ENCODE results near the gene CSF3. TPM values are rescaled to one million over a fixed set of nuclear protein-coding genes. Genes with fewer than 3 reads are reported as not detected.

Gene CSF3
- total RNA-seq, 1 experiment from 2014 or later, result 4.0 TPM

GRCh38 chr17:40063187-40063771 lies 48.0 kb downstream of the CSF3 start:
- intact Hi-C loops (cut with micrococcal nuclease), result loop anchor here (2.0 kb wide), 1 partner anchor 48 kb away; no protein-coding TSS in a partner anchor
- Histone ChIP-seq H4K20me1 (ENCODE audit: low read length) (no peaks in the 10 kb centered on the region), H3K4me3 (ENCODE audit: low read length) (peak overlapping the region; percentile 94), H3K9me3 (ENCODE audit: low read length) (no peaks in the 10 kb centered on the region), H3K27ac (ENCODE audit: low read length) (no peak overlapping the region), H2AFZ (ENCODE audit: low read length) (peak overlapping the region; percentile 93), H3K4me2 (ENCODE audit: low read length) (peak overlapping the region; percentile 89), H3F3A (ENCODE audit: low read length, unreplicated experiment) (no peaks in the 10 kb centered on the region), H3K27me3 (ENCODE audit: low read length) (no peaks in the 10 kb centered on the region), H3K79me2 (ENCODE audit: low read length) (no peaks in the 10 kb centered on the region), H3K36me3 (ENCODE audit: low read depth, low read length) (no peaks in the 10 kb centered on the region), H3K9me2 (replicated peaks; ENCODE audit: low read length) (no peaks in the 10 kb centered on the region), H3K4me1 (ENCODE audit: insufficient read depth, low read length) (peaks cover 9% of the 10 kb centered on the region), H3K9ac (ENCODE audit: low read length) (peak overlapping the region; percentile 69)
- ChIA-PET CTCF (interaction anchor here (1.0 to 1.2 kb wide), 2 partner anchors 12 to 50 kb away, joined by 3 read pairs; no protein-coding TSS in a partner anchor), POLR2A (ENCODE audit: unreplicated experiment) (no interaction called here)
- BruUV-seq (replicated peaks), result no TSS peak
- no peak for DNase-seq
- TF ChIP-seq EZH2phosphoT487 (IDR thresholded peaks at IDR 0.05; ENCODE audit: borderline replicate concordance, low read length) (no peak), EZH2 (IDR thresholded peaks at IDR 0.05; ENCODE audit: low read length, unreplicated experiment) (no peak), CTCF (conservative IDR thresholded peaks at IDR 0.05; ENCODE audit: low read depth, low read length) (no peak)
- ATAC-seq, result peak; percentile 72

DNA sequence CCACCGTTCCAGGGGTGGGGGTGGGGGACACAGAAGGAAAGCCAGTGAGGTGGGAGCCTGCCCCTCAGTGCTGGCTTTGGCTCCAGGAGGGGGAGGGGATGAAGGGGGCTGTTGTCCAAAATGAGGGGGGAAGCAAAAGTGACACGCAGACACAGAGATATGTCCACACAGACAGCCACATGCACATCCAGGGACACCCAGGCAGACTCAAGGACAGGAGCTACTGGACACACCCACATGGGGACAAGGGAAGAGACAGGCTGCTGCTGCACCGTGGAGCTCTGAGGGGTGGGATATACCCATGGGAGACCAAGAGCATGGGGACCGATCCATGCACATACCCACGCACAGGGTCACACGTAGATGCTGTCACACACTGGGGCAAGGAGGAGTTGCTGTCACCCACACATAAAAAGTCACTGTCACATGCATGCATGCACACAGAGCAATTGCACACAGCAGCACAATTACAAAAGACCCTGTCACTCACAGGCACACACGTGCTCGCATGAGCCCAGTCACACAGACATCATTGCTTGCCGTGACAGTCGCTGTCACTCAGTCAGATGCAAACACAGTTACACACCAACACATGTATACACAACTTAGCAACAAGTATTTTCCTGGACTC lies 48.8 kb downstream of the CSF3 start:
- no peak for TF ChIP-seq CTCF (conservative IDR thresholded peaks at IDR 0.05; ENCODE audit: low read depth, low read length)
- no peak for TF ChIP-seq EZH2phosphoT487 (IDR thresholded peaks at IDR 0.05; ENCODE audit: borderline replicate concordance, low read length)
- no peak for TF ChIP-seq EZH2 (IDR thresholded peaks at IDR 0.05; ENCODE audit: low read length, unreplicated experiment)
- ATAC-seq, result no peak
- peak overlapping the region; percentile 94 for H3K4me3 ChIP-seq (ENCODE audit: low read length)
- intact Hi-C loops (cut with micrococcal nuclease), result loop anchor here (2.0 kb wide), 1 partner anchor 47 kb away; no protein-coding TSS in a partner anchor
- ChIA-PET CTCF (interaction anchor here (1.0 to 1.2 kb wide), 2 partner anchors 11 to 51 kb away, joined by 3 read pairs; no protein-coding TSS in a partner anchor), POLR2A (ENCODE audit: unreplicated experiment) (no interaction called here)
- H3K4me1 ChIP-seq (ENCODE audit: insufficient read depth, low read length), result peaks cover 16% of the 10 kb centered on the region
- no peaks in the 10 kb centered on the region for H4K20me1 ChIP-seq (ENCODE audit: low read length)
- H3K4me2 ChIP-seq (ENCODE audit: low read length), result peak overlapping the region; percentile 89
- H3K27ac ChIP-seq (ENCODE audit: low read length), result no peak overlapping the region
- no peaks in the 10 kb centered on the region for H3F3A ChIP-seq (ENCODE audit: low read length, unreplicated experiment)
- peak overlapping the region; percentile 93; the same call in 1 of the 2 replicates for H2AFZ ChIP-seq (ENCODE audit: low read length)
- DNase-seq, result no peak
- H3K9ac ChIP-seq (ENCODE audit: low read length), result peak overlapping the region; percentile 69
- TSS peak; percentile 36 for BruUV-seq (replicated peaks)
- no peaks in the 10 kb centered on the region for H3K27me3 ChIP-seq (ENCODE audit: low read length)
- H3K9me3 ChIP-seq (ENCODE audit: low read length), result no peaks in the 10 kb centered on the region
- H3K79me2 ChIP-seq (ENCODE audit: low read length), result no peaks in the 10 kb centered on the region
- H3K36me3 ChIP-seq (ENCODE audit: low read depth, low read length), result no peaks in the 10 kb centered on the region
- no peaks in the 10 kb centered on the region for H3K9me2 ChIP-seq (replicated peaks; ENCODE audit: low read length)

All from PC-3 (cell line).